Activated naive CD8-positive, alpha-beta T cell treated with anti-CD3 and anti-CD28 coated beads, Interleukin-2, amount 50 U/mL, for 16 hours (primary cell): Measurements from ENCODE around the gene DLAT.
"Not testable (repeated sequence)": the region's sequence is repeated elsewhere in the genome, so short reads cannot be mapped to it uniquely, and the experiment has no call there.

Experiments used
- DNase-seq: peaks from one replicate; pipeline ENCODE4 v3.0.0-alpha.2; 2020; ENCODE audit warnings: low read depth, low spot score

Gene DLAT

GRCh38 chr11:112005422-112006094 is 19.6 kb upstream of the DLAT start:
- no peak for DNase-seq

GRCh38 chr11:112006095-112006441 is 19.1 kb upstream of the DLAT start:
- not testable (repeated sequence) for DNase-seq

GRCh38 chr11:112011451-112011850 is 13.8 kb upstream of the DLAT start:
- not testable (repeated sequence) for DNase-seq

- no peak for DNase-seq
Observed at GRCh38 chr11:112012874-112013273, 12.3 kb upstream of the DLAT start.

GRCh38 chr11:112013497-112014164 is 11.6 kb upstream of the DLAT start:
- no peak for DNase-seq

GRCh38 chr11:112016088-112016764 is 9.0 kb upstream of the DLAT start:
- DNase-seq = no peak

GRCh38 chr11:112016765-112017376 is 8.3 kb upstream of the DLAT start:
- no peak for DNase-seq

- DNase-seq = no peak
Observed at GRCh38 chr11:112017538-112017937, 7.7 kb upstream of the DLAT start.

- DNase-seq = no peak
Observed at GRCh38 chr11:112019066-112019465, 6.1 kb upstream of the DLAT start.

GRCh38 chr11:112023104-112023503 is 2.1 kb upstream of the DLAT start:
- DNase-seq = no peak

- no peak for DNase-seq
Observed at GRCh38 chr11:112024178-112024772, 933 bp upstream of the DLAT start.

GRCh38 chr11:112025707-112026106 is 499 bp downstream of the DLAT start:
- DNase-seq = no peak

- DNase-seq = not testable (repeated sequence)
Observed at GRCh38 chr11:112026784-112027410, 1.7 kb downstream of the DLAT start.

GRCh38 chr11:112029460-112029859 is 4.3 kb downstream of the DLAT start:
- DNase-seq = no peak

- DNase-seq = no peak
Observed at GRCh38 chr11:112033902-112034301, 8.7 kb downstream of the DLAT start.

GRCh38 chr11:112037527-112037926 is 12.3 kb downstream of the DLAT start:
- no peak for DNase-seq

- DNase-seq = no peak
Observed at GRCh38 chr11:112042161-112042960, 17.2 kb downstream of the DLAT start.

- no peak for DNase-seq
Observed at GRCh38 chr11:112042961-112043304, 17.7 kb downstream of the DLAT start.

- DNase-seq = no peak
Observed at GRCh38 chr11:112044961-112045360, 19.8 kb downstream of the DLAT start.

- not testable (repeated sequence) for DNase-seq
Observed at GRCh38 chr11:112046647-112047046, 21.4 kb downstream of the DLAT start.

- DNase-seq = not testable (repeated sequence)
Observed at GRCh38 chr11:112048256-112048655, 23.0 kb downstream of the DLAT start.
